HL-60 (cell line): ENCODE data around the gene PUDP.

Source experiments
- POLR2AphosphoS5 ChIP-seq: IDR thresholded peaks from 2 replicates; pipeline ENCODE4 v1.6.1; 2012; ENCODE audit warnings: low read depth
- SPI1 ChIP-seq: IDR thresholded peaks from 2 replicates; pipeline ENCODE4 v1.6.1; 2012; ENCODE audit warnings: low read depth, mild to moderate bottlenecking, borderline replicate concordance
- TF ChIP-seq, protein P1 (sequence below): IDR thresholded peaks from one replicate; pipeline ENCODE4 v1.5.1; 2011; ENCODE audit warnings: low read length, control low read depth, inconsistent platforms; ENCODE audit not compliant: insufficient read depth

GRCh38 chrX:7190157-7190556 lies 42.2 kb upstream of the PUDP start:
- TF ChIP-seq, protein P1, sequence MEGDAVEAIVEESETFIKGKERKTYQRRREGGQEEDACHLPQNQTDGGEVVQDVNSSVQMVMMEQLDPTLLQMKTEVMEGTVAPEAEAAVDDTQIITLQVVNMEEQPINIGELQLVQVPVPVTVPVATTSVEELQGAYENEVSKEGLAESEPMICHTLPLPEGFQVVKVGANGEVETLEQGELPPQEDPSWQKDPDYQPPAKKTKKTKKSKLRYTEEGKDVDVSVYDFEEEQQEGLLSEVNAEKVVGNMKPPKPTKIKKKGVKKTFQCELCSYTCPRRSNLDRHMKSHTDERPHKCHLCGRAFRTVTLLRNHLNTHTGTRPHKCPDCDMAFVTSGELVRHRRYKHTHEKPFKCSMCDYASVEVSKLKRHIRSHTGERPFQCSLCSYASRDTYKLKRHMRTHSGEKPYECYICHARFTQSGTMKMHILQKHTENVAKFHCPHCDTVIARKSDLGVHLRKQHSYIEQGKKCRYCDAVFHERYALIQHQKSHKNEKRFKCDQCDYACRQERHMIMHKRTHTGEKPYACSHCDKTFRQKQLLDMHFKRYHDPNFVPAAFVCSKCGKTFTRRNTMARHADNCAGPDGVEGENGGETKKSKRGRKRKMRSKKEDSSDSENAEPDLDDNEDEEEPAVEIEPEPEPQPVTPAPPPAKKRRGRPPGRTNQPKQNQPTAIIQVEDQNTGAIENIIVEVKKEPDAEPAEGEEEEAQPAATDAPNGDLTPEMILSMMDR: no peak
- TF ChIP-seq POLR2AphosphoS5 (no peak), SPI1 (no peak)
